Mesendoderm (in vitro differentiated cells): ENCODE data around the gene HESX1.

ENCODE experiments used
- DNase-seq: peaks from one replicate; pipeline ENCODE4 v3.0.0; 2013
- H2AK5ac ChIP-seq: 2 replicates; pipeline ENCODE4 v1.6.1; 2013; ENCODE audit warnings: low read length, inconsistent platforms
- H2BK120ac ChIP-seq: 2 replicates; pipeline ENCODE4 v1.6.1; 2013; ENCODE audit warnings: low read depth, mild to moderate bottlenecking, low read length, moderate library complexity, mixed read lengths
- H2BK15ac ChIP-seq: replicated peaks from 2 replicates; pipeline ENCODE4 v1.6.1; 2013; ENCODE audit warnings: low read depth, mild to moderate bottlenecking, moderate library complexity
- H2BK5ac ChIP-seq: 2 replicates; pipeline ENCODE4 v1.6.1; 2013; ENCODE audit warnings: low read length, inconsistent platforms
- H3K18ac ChIP-seq: 2 replicates; pipeline ENCODE4 v1.6.1; 2013; ENCODE audit warnings: mild to moderate bottlenecking, low read length, mixed read lengths
- H3K23ac ChIP-seq: one replicate; pipeline ENCODE4 v1.6.1; 2013; ENCODE audit warnings: low read length
- H3K27ac ChIP-seq: 2 replicates; pipeline ENCODE4 v1.5.1; 2013; ENCODE audit warnings: low read depth, mild to moderate bottlenecking, inconsistent platforms, low read length, moderate library complexity
- H3K27me3 ChIP-seq: 2 replicates; pipeline ENCODE4 v1.6.1; 2013; ENCODE audit warnings: low read length, control low read depth, mild to moderate bottlenecking, inconsistent platforms; ENCODE audit not compliant: insufficient read depth, poor library complexity
- H3K36me3 ChIP-seq: 2 replicates; pipeline ENCODE4 v1.6.1; 2013; ENCODE audit warnings: low read length, inconsistent platforms; ENCODE audit not compliant: control insufficient read depth, insufficient read depth
- H3K4ac ChIP-seq: one replicate; pipeline ENCODE4 v1.6.1; 2013; ENCODE audit warnings: low read depth, mild to moderate bottlenecking, low read length, moderate library complexity
- H3K4me1 ChIP-seq: 2 replicates; pipeline ENCODE4 v1.6.1; 2013; ENCODE audit warnings: low read depth, low read length, inconsistent platforms; ENCODE audit not compliant: control insufficient read depth
- H3K4me2 ChIP-seq: 2 replicates; pipeline ENCODE4 v1.6.1; 2013; ENCODE audit warnings: low read length
- H3K4me3 ChIP-seq: 2 replicates; pipeline ENCODE4 v1.5.1; 2013; ENCODE audit warnings: mild to moderate bottlenecking, low read length
- H3K56ac ChIP-seq: one replicate; pipeline ENCODE4 v1.6.1; 2013; ENCODE audit warnings: low read length
- H3K79me1 ChIP-seq: 2 replicates; pipeline ENCODE4 v1.6.1; 2013; ENCODE audit warnings: low read length, inconsistent platforms
- H3K79me2 ChIP-seq: 2 replicates; pipeline ENCODE4 v1.6.1; 2013; ENCODE audit warnings: mild to moderate bottlenecking, low read length; ENCODE audit not compliant: control insufficient read depth, insufficient read depth
- H3K9ac ChIP-seq: 2 replicates; pipeline ENCODE4 v1.6.1; 2013; ENCODE audit warnings: low read length, inconsistent platforms
- H4K5ac ChIP-seq: one replicate; pipeline ENCODE4 v1.6.1; 2013; ENCODE audit warnings: low read length
- H4K8ac ChIP-seq: one replicate; pipeline ENCODE4 v1.6.1; 2013; ENCODE audit warnings: low read depth, mild to moderate bottlenecking, control low read depth, low read length, moderate library complexity
- WGBS: extraction: QIAGEN DNeasy Blood & Tissue Kit; methylation state at CpG from one replicate; pipeline ENCODE4 v1.1.7; 2013; ENCODE audit warnings: low lambda C conversion rate, missing lambda C conversion rate; ENCODE audit not compliant: insufficient coverage; ENCODE audit errors: extremely low coverage; 5-methylcytosine and 5-hydroxymethylcytosine counted together

Gene HESX1

GRCh38 chr3:57150113-57150581, 49.6 kb downstream of the HESX1 start:
- no peak overlapping the region for H3K23ac ChIP-seq
- no peaks in the 10 kb centered on the region for H3K27me3 ChIP-seq

More at GRCh38 chr3:57150113-57150581, 49.6 kb downstream of the HESX1 start:
- Histone ChIP-seq H3K56ac (no peak overlapping the region), H3K4ac (no peak overlapping the region), H3K18ac (peak overlapping the region; percentile 72), H3K9ac (no peak overlapping the region), H3K36me3 (peaks cover 5% of the 10 kb centered on the region), H4K8ac (peak overlapping the region; percentile 68), H3K4me2 (no peak overlapping the region), H3K4me1 (peaks cover 20% of the 10 kb centered on the region), H4K5ac (no peak overlapping the region), H2AK5ac (no peak overlapping the region), H3K79me1 (peaks cover 23% of the 10 kb centered on the region), H3K27ac (no peak overlapping the region), H2BK5ac (no peak overlapping the region), H2BK120ac (no peak overlapping the region), H2BK15ac (no peak overlapping the region), H3K4me3 (no peak overlapping the region), H3K79me2 (peaks cover 73% of the 10 kb centered on the region)
- no peak for DNase-seq
- no CpG with 5 or more reads among the region's 7 CpGs for WGBS
